HTERT RPE-1 (cell line): ENCODE data around the gene CAPZA1.

Experiments used
- in situ Hi-C: fragments of 300-500 bp; cut with MboI; formaldehyde crosslinking; loops from 4 replicates; pipeline ENCODE4 v1.14.3; 2020; ENCODE audit warnings: low sequenced_read_pairs

CAPZA1 gene

DNA sequence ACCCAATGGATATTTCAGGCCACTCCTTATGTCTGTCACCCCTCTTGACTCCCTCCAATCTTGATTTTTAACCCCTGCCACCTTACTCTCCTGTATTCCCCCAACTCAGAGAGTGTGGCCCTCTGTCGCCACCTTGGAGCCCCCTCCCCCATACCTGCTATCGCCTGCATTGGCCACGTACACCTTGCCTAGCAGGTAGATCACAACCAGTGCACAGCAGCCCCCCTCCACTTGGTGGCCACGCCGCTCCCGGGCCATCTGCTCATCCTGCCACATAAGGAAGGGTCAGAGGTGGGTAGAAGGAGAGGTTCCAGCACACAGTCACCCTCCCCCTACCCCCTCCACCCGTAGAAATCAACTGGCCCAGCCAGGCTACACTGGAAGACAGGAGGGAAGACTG is 92.6 kb downstream of the CAPZA1 start:
- in situ Hi-C loops: no loop called here

- in situ Hi-C loops: no loop called here
Observed at GRCh38 chr1:112712701-112713128, 93.1 kb downstream of the CAPZA1 start.

DNA sequence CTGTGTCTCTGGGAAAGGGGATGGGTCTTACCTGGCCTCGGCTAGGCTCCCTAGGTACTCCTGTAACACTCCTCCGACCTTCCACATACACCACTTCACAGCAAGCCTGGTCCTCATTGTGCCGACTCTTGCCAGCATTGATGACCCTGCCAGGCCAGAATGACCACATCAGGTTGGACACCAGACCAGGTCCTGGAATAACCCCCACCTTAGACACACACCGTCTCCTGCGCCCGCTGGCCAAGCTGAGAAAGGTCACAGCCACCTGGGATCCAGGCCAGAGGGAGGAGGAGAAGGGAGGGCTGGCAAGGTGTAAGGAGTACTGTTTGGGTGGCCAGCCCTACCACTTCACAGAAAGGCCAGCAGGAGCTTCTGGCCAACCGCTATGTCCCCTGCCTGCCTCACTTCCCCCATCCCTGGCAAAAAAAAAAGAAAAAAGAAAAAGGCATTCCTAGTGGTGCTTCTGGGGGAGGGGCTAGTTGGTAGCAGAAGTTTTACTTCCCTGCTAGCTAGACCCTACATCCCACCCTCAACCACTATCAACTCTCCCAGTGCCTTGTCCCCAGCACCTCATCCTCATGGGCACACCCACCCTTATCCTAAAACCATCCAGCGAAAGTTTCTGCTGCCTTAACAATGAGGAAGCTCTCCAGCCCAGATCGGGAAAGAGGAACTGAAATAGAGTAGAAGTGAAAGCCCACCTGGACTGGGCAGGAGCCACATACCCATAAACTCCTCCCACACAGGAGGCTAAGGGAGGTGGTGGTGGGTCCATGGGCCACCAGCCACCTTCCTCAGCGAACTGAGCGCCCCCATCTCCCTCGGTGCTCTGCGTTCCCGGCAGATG is 94.1 kb downstream of the CAPZA1 start:
- in situ Hi-C loops: no loop called here

DNA sequence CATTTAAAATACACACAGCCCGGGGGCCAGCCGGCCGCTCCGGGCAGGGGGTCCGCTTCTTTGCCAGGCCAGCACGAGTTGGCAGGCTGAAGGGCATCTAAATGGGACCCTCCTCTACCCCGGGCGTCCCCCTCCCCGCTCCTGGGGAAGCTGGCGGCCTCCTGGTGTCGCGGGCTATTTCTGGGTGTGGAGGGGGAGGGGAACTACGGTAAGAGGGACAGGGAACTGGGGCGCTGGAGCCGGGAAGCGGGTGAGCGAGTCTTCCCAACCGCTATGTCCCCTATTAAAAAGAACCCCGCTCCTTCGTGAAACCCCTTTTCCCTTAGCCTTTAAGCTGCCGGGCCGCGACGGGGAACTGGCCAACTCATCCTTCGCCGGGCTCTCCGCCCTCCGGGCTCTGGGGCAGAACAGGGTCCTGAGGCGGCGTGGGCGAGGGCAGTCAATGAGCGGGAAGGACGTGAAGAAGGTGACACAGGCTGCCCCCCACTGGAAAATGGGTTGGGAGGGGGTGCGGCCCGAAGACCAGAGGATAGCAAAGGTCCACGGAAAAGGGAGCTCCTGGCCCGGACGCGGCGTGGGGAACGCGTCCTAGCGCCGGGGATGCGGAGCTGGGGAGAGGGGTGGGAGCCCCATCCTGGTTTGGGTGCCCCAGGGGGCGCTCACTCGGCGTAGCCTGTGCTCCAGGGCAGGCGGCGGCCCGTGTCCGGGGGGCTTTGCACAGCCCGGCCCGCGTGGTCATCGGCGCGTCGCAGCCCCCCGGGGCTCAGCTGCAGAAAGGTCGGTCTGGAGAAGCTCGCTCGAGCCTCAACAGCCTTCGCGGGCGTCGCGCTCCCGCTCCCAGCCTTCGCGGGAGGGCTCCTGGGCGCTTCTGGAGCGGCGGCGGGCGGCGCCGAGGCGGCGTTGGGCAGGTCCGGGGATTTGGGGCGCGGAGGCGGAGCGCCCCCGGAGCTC is 95.0 kb downstream of the CAPZA1 start:
- in situ Hi-C loops: no loop called here

DNA sequence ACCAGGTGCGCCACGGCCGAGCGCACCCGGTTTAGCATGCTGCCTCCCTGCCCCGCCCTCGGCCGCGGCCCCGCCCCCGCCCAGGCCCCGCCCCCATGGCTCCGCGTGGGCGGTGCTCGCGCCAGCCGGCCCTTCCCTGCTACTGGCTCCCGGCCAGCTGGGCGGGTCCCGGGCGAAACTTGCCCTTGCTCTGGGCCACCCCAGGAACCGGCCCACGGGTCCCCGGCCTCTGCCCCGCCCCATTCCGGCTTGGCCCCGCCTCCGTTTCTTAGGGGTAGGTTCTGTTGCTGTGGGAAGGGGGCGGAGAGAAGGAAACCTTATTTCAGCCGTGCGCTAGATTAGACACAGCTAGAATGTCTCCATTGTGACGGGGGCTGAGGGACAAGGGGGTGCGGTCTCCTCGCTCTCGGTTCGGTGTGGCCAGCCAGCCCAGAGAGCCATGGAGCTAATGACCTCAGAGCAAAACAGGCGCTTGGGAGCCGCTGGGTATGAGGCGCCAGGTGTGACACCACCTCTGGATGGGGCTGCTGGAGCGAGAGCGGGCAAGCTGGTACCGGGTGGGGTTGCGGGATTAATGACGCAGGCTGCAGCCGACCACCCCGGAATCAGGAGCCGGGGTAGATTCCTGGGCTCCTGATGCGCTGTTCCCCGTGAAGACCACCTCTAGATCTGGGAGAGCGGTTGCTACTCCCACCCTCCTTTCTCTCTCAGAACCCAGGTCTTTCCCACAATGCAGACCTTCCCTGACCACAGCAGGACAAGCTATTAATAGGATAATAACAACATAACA is 95.8 kb downstream of the CAPZA1 start, which contains the start of gene PPM1J:
PPM1J (minus strand) TSS at position 69 of the 790 bp plus-strand sequence; CDS start at position 38, 31 bp downstream.
- in situ Hi-C loops: no loop called here

- in situ Hi-C loops: no loop called here
Observed at GRCh38 chr1:112716133-112716720, 96.6 kb downstream of the CAPZA1 start.

DNA sequence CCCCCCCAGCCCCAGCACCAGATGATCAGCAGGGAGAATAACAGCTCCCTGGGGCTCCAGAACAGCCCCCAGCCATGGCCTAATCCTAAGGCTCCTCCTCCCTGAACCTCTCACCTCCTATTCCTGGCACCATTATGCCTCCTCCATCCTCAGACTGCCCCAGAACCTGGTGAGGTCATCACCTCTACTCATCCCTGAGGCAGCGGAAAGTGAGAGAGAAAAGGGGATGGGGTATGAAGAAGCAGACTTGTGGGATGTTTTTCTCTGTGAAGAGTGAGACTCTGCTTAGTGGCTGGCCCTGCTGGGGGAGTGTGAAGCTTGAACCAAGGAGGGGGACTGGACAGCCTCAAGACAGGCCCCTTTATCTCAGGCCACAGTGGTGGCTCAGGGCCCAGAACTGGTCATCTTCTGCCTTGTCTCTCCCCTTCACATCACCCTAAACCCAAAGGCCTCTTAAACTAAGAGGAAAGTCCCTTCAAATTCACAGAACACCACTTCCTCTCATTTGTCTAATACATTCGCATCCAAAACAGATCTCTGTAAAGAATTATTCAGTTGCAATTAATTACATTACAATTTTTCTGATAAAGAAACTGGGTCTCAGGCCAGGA is 97.7 kb downstream of the CAPZA1 start:
- in situ Hi-C loops: no loop called here

DNA sequence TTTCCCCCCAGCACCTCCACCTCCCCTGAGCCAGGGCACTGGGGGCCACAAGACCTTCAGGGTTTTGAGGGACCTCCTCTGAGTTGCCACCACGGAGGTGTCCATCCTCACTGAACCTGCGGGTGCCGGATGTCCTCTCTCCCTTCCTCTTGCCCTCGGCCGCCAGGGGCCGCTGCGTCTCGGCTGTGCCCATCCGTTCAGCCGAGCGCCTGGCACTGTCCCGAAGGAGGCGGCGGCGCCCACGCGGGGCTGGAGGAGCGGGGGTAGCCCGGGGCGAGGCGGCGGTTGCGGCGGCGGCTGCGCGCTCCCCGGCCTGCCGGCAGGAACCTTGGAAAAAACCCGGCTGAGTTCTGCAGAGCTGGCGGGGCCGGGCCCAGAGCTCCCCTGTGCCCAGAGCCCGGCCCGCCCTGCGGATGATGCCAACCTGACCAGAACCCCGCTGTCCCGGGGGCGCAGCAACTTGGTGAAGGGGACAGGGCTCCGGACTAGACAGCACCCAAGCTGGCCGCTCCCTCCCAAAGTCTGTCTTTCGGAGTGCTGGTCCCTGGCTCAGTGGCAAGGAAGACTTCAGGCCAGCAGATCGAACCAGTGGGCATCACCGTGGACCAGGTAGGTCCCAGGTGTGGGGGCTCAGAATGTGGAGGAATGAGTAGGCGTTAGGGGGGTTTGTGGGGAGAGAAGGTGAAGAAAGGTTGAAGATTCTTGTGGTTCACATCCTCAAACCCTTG is 99.2 kb downstream of the CAPZA1 start:
- in situ Hi-C loops: no loop called here

GRCh38 chr1:112719706-112720105 is 100.1 kb downstream of the CAPZA1 start:
- in situ Hi-C loops: no loop called here

- in situ Hi-C loops: no loop called here
Observed at GRCh38 chr1:112720800-112721199, 101.2 kb downstream of the CAPZA1 start.
